Epithelial cell of prostate (primary cell): ENCODE measurements around the gene MOCS1.

Experiments used
- DNase-seq: peaks from one replicate; pipeline ENCODE4 v3.0.0-alpha.2; 2011; ENCODE audit warnings: low read depth, low spot score
- H3K27ac ChIP-seq: fragments of 450-650 bp; 2 replicates; pipeline ENCODE4 v1.5.1; 2017; ENCODE audit warnings: mild to moderate bottlenecking

The MOCS1 gene

GRCh38 chr6:39906318-39906761, 27.9 kb downstream of the MOCS1 start:
- no peak for DNase-seq
- no peak overlapping the region for H3K27ac ChIP-seq

DNA sequence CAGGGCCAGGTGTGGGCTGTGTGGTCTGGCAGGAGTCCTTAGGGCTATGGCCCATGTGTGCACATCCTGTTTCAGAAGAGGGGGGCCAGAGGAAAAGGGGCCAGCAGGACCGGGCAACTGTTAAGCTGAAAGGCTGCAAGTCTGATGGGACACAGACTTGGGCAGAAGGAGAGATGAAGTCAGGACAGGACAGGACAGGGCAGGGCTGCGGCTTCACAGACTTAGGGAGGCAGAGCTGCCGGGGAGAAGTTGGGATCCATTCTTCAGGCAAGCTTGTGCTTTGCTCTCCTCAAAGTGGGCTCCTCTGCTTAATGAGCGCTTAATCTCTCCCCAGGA, 28.7 kb downstream of the MOCS1 start:
- no peak overlapping the region for H3K27ac ChIP-seq
- no peak for DNase-seq

DNA sequence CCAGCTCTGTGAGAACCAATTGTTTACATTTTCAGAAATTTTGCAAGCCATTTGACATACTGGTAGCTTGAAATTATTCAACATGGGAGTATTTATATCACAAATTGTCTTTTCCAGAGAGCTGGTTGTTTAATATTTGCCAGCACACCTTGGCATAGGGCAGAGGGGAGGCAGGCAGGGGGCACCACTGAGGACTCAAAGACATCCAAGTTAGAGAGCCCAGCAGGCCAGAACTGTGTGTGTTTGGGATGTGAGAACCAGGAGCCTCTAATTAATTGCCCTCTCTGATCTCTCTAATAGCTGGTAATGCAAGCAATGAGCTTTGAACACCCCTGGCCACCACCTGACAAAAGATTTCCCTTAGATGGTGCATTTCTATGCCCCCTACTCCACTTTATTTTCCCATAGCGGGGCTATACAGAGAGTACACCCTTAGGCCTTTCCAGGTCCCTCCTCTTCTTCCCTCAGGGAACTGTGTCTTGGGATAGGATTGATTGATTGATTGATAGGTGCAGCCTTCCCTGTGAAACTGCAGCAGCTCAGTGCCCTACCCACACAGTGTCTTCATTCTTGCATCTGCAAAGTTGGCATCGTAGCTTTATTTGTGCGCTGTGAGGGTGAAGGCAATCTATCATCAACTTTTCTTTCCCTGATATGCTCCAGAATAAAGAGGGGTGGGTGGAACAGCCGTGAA, 29.2 kb downstream of the MOCS1 start:
- DNase-seq: no peak
- H3K27ac ChIP-seq: no peak overlapping the region

DNA sequence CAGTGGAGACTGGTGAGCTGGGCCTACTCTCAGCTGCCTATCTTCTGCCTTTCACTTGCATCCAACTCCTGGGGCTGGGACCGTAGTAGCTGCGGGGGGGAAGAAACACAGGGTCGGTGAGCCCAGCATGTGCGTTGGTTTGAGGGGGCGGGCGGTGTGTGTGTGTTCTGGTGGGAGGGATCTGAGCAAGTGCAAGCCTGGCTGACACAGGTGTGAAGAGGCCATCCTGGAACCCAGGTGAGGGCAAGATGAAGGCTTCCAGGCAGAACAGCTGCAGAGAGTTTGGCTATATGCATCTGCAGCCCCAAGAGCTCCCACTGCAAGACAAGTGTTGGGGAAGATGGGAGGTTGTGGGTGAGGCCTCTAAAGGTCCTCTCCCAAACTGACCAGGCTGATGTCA, 30.6 kb downstream of the MOCS1 start:
- no peak overlapping the region for H3K27ac ChIP-seq
- DNase-seq: no peak

- no peak for DNase-seq
- no peak overlapping the region for H3K27ac ChIP-seq
These were observed 31.3 kb downstream of the MOCS1 start for GRCh38 chr6:39902786-39903465.

GRCh38 chr6:39902136-39902535, 32.1 kb downstream of the MOCS1 start:
- no peak for DNase-seq

GRCh38 chr6:39901670-39902069, 32.6 kb downstream of the MOCS1 start:
- DNase-seq: no peak
- H3K27ac ChIP-seq: no peak overlapping the region

More at GRCh38 chr6:39902136-39902535, 32.1 kb downstream of the MOCS1 start:
- no peak overlapping the region for H3K27ac ChIP-seq

DNA sequence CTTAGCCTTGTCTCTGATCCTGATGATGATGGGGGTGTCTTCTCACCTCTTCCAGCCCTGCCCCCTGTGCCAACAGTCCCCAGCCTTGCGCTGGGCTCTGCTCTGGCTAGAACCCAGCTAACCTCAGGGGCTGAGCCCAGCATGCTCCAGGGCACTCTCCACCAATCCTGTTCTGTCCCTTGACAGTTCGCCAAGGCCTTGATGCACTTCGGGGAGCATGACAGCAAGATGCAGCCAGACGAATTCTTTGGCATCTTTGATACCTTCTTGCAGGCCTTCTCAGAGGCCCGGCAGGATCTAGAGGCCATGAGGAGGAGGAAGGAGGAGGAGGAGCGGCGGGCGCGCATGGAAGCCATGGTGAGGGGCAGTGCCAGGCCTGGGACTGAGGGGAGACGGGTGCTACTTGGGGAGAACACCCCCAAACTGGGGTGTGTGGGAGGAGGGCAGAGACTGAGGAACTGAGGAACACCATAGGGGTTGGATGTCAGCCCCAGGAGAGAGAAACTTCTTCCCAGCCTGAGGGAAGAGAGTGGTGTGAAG, 33.1 kb downstream of the MOCS1 start:
- no peak for DNase-seq
- H3K27ac ChIP-seq: no peak overlapping the region

- H3K27ac ChIP-seq: no peak overlapping the region
- no peak for DNase-seq
These were observed 34.5 kb downstream of the MOCS1 start for GRCh38 chr6:39899554-39900295.

DNA sequence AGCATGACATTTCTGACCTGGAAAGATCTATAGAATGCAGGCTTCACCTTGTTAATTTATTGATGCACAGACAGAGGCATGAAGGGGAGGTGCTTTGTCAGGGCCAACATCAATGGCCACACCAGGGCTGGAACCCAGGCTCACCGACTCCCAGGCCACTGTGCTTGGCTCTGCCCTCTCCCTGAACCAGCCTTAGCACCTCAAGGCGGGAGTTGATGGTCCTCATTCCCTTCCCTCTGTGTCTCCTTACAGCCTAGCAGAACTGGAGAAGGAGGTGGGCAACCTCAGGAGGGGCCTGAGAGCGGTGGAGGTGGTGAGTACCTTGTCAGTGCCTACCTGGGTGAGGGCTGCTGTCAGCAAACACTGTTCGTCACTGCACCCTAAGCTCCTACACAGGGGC, 35.6 kb downstream of the MOCS1 start:
- no peak overlapping the region for H3K27ac ChIP-seq
- DNase-seq: no peak

GRCh38 chr6:39897698-39898097, 36.6 kb downstream of the MOCS1 start:
- H3K27ac ChIP-seq: no peak overlapping the region
- no peak for DNase-seq

GRCh38 chr6:39896701-39897100, 37.6 kb downstream of the MOCS1 start:
- H3K27ac ChIP-seq: no peak overlapping the region

DNA sequence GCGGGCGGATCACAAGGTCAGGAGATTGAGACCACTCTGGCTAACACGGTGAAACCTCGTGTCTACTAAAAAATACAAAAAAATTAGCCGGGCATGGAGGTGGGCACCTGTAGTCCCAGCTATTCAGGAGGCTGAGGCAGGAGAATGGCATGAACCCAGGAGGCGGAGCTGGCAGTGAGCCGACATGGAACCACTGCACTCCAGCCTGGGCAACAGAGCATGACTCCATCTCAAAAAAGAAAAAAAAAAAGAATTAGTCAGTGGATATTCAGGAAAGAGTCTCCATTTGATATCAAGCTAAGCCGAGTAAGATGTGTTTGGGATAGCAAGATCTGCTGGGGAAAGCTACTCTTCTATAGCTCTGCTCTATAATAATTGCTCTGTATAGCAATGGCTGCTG, 41.0 kb downstream of the MOCS1 start:
- DNase-seq: no peak
- no peak overlapping the region for H3K27ac ChIP-seq

More at GRCh38 chr6:39896701-39897100, 37.6 kb downstream of the MOCS1 start:
- no peak for DNase-seq

DNA sequence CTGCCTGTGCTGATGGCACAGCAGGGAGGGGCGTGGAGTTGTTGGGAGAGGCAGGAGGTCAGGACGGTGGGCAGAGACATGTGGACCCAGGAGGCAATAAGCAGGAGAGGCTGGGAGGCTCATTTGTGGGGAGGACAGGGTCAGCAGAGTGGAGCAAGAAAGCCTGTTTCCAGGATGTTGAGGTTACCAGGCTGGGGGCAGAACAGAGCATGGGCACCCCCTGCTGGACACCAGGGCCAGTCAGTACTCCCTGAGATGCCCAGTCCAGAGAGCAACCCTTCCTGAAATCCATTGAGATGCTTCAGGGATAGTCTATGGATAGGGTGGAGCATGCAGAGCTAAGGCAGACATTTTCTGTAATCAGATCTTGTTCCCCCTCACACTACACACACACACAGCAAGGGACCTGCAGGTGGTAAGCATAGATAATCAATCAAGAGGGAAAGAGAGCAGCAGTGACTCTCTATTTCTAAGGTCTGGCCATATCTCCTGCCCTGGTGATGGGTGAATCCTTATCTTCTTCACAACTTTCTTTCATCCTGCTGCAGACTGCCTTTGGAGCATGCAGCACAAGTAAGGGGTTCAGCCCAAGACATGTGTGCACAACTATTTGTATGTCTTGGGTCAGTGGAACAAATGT, 41.7 kb downstream of the MOCS1 start:
- DNase-seq: no peak
- no peak overlapping the region for H3K27ac ChIP-seq

GRCh38 chr6:39891976-39892375, 42.3 kb downstream of the MOCS1 start:
- no peak for DNase-seq
- no peak overlapping the region for H3K27ac ChIP-seq

DNA sequence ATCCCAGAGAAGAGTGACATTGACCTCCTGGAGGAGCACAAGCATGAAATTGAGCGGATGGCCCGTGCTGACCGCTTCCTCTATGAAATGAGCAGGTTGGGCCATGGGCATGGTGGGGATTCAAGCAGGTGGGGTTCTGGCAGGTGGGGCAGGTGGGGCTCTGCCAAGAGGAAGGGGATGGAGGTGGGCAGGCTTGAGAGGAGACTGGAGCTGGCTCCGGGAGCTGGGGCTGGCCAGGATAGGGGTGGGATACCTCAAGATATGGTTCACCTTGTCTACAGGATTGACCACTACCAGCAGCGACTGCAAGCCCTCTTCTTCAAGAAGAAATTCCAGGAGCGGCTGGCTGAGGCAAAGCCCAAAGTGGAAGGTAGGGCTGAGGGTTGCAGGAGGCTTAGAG, 42.9 kb downstream of the MOCS1 start:
- no peak for DNase-seq
- H3K27ac ChIP-seq: no peak overlapping the region

DNA sequence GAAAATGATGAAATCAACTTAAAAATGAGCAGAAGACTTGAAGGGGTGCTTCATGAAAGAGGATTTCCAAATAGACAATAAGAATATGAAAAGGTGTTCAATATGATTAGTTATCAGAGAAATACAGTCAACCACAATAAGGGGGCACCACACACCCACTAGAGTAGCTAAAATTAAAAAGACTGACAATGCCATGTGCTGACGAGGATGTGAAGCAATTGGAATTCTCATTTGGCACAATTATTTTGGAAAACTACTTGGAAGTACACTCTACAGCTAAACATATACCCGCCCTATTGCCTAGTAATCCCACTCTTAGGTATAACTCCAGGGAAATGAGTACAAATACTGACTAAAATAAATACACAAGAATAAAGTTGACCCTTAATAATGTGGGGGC, 45.0 kb downstream of the MOCS1 start:
- no peak overlapping the region for H3K27ac ChIP-seq
- DNase-seq: no peak

GRCh38 chr6:39887692-39888450, 46.4 kb downstream of the MOCS1 start:
- DNase-seq: no peak
- H3K27ac ChIP-seq: no peak overlapping the region

GRCh38 chr6:39886871-39887270, 47.4 kb downstream of the MOCS1 start:
- no peak for DNase-seq
- H3K27ac ChIP-seq: no peak overlapping the region

DNA sequence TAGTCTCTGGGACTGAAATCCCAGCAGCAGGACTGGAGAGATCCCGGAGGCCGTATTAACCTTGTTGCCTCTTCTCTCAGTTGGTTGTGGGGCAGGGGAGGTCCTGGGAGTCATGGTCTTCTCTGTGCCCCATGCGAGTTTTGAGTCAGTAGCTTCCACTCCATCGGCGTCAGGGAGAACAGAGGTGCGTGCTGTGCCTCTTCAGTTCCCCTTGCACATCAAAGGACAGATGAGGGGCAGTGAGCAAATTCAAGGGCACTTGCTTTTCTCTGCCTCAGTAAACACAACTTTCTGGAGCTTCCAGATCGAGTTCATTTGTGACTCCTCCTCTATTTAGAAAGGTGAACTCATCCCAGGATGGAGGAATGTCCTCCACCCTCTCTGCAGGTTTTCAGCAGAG, 48.6 kb downstream of the MOCS1 start:
- DNase-seq: no peak
- no peak overlapping the region for H3K27ac ChIP-seq
